Endothelial cell of umbilical vein (primary cell): ENCODE results near the gene CCL21. TPM values are rescaled to one million over a fixed set of nuclear protein-coding genes. Genes with fewer than 3 reads are reported as not detected.

Experiments
- BruUV-seq: library from RNA; stranded (reverse); fragments of 400-500 nt; replicated peaks from 2 replicates; lab custom pipeline; 2021; lab: Mats Ljungman, UMichigan
- CTCF ChIA-PET: fragments of 300-600, 350-600 bp; sonication (Branson Sonifier 250); formaldehyde crosslinking; loops from one replicate; lab custom pipeline; 2021; ENCODE audit warnings: antibody characterized with exemption, inconsistent platforms; lab: Charles Lee
- POLR2A ChIA-PET: fragments of 300-600, 350-600 bp; sonication (Branson Sonifier 250); formaldehyde crosslinking; loops from one replicate; lab custom pipeline; 2021; ENCODE audit warnings: antibody characterized with exemption, inconsistent platforms; lab: Charles Lee
- DNase-seq: peaks from one replicate; pipeline ENCODE4 v3.0.0-alpha.2; 2011; ENCODE audit warnings: low read depth, low spot score
- FAIRE-seq: peaks from 2 replicates; lab custom pipeline; 2011; peaks lifted over from hg19 to GRCh38; lab: Jason Lieb, UNC
- H2AFZ ChIP-seq: 2 replicates; pipeline ENCODE4 v1.6.0; 2012; ENCODE audit warnings: low read depth, low read length, control low read depth, inconsistent platforms
- H3K27ac ChIP-seq: 2 replicates; pipeline ENCODE4 v1.5.1; 2011; ENCODE audit warnings: low read depth, mild to moderate bottlenecking, control low read depth, low read length, moderate library complexity; ENCODE audit not compliant: insufficient read depth
- H3K27me3 ChIP-seq, 2 experiments: 2 replicates each; pipeline versions ENCODE4 v1.6.0 to v1.6.1; 2011; ENCODE audit warnings: low read length in 2 of 2, mixed read lengths in 1 of 2; ENCODE audit not compliant: control insufficient read depth in 2 of 2, insufficient read depth in 2 of 2
- H3K36me3 ChIP-seq, 2 experiments: 2 replicates in 1 of 2; 3 replicates in 1 of 2; pipeline ENCODE4 v1.5.1; 2011; ENCODE audit warnings: low read length in 2 of 2, mild to moderate bottlenecking in 1 of 2, moderate library complexity in 1 of 2; ENCODE audit not compliant: control insufficient read depth in 2 of 2, insufficient read depth in 2 of 2; ENCODE audit errors: extremely low read depth in 1 of 2
- H3K4me1 ChIP-seq: 3 replicates; pipeline ENCODE4 v1.5.1; 2011; ENCODE audit warnings: mild to moderate bottlenecking, low read length; ENCODE audit not compliant: control insufficient read depth, insufficient read depth; ENCODE audit errors: extremely low read depth
- H3K4me2 ChIP-seq: 2 replicates; pipeline ENCODE4 v1.6.1; 2011; ENCODE audit warnings: low read length, control low read depth, mixed read lengths; ENCODE audit not compliant: insufficient read depth
- H3K4me3 ChIP-seq, 3 experiments: fragments of 200-600 bp in 1 of 3; sonication (generic), shearing (Covaris generic) in 1 of 3; replicated peaks in 1 of 3; 2 replicates each; pipeline ENCODE4 v1.5.1; 2011 to 2016; ENCODE audit warnings: control low read depth in 3 of 3, low read length in 3 of 3, mild to moderate bottlenecking in 2 of 3, inconsistent platforms in 1 of 3, low read depth in 1 of 3, moderate library complexity in 1 of 3; ENCODE audit not compliant: insufficient read depth in 1 of 3
- H3K79me2 ChIP-seq: 2 replicates; pipeline ENCODE4 v1.6.0; 2012; ENCODE audit warnings: low read length, inconsistent platforms; ENCODE audit not compliant: control insufficient read depth, insufficient read depth
- H3K9ac ChIP-seq: replicated peaks from 2 replicates; pipeline ENCODE3; 2011; ENCODE audit warnings: low read length, control low read depth; ENCODE audit not compliant: insufficient read depth; ENCODE audit errors: extremely low read depth
- H3K9me1 ChIP-seq: replicated peaks from 3 replicates; pipeline ENCODE4 v1.6.0; 2011; ENCODE audit warnings: mild to moderate bottlenecking, low read length; ENCODE audit not compliant: control insufficient read depth, insufficient read depth; ENCODE audit errors: extremely low read depth
- H3K9me3 ChIP-seq: replicated peaks from 2 replicates; pipeline ENCODE4 v1.5.1; 2012; ENCODE audit warnings: low read length, inconsistent platforms; ENCODE audit not compliant: control insufficient read depth, insufficient read depth
- H4K20me1 ChIP-seq: replicated peaks from 2 replicates; pipeline ENCODE3; 2011; ENCODE audit warnings: mild to moderate bottlenecking, low read length; ENCODE audit not compliant: control insufficient read depth, insufficient read depth; ENCODE audit errors: extremely low read depth
- EZH2 ChIP-seq: IDR thresholded peaks from 2 replicates; pipeline ENCODE4 v1.6.1; 2012; ENCODE audit warnings: borderline replicate concordance, low read depth, mild to moderate bottlenecking, moderate library complexity, low read length, inconsistent platforms; ENCODE audit not compliant: severe bottlenecking
- FOS ChIP-seq: IDR thresholded peaks from 2 replicates; pipeline ENCODE4 v1.6.1; 2011; ENCODE audit warnings: mild to moderate bottlenecking, low read length, moderate library complexity, borderline replicate concordance; ENCODE audit not compliant: insufficient read depth
- GATA2 ChIP-seq: IDR thresholded peaks from 2 replicates; pipeline ENCODE4 v1.7.0; 2011; ENCODE audit warnings: low read depth, mild to moderate bottlenecking, moderate library complexity, mixed read lengths, low read length; ENCODE audit not compliant: insufficient read length, insufficient read depth
- JUN ChIP-seq: IDR thresholded peaks from 2 replicates; pipeline ENCODE4 v1.6.1; 2011; ENCODE audit warnings: borderline replicate concordance, low read depth; ENCODE audit not compliant: insufficient read length, insufficient read depth
- MAX ChIP-seq: IDR thresholded peaks from 2 replicates; pipeline ENCODE4 v1.6.1; 2011; ENCODE audit not compliant: insufficient read depth, insufficient read length
- MYC ChIP-seq: IDR thresholded peaks from one replicate; pipeline ENCODE4 v1.6.1; 2011; ENCODE audit warnings: mild to moderate bottlenecking, low read depth, low read length
- POLR2A ChIP-seq: IDR thresholded peaks from 2 replicates; pipeline ENCODE4 v1.6.1; 2012; ENCODE audit warnings: low read depth, mild to moderate bottlenecking, control low read depth, low read length
- POLR2AphosphoS5 ChIP-seq: IDR thresholded peaks from 2 replicates; pipeline ENCODE4 v1.6.1; 2012; ENCODE audit warnings: low read depth, mild to moderate bottlenecking, control low read depth, low read length, moderate library complexity; ENCODE audit not compliant: insufficient read depth
- dilution Hi-C: fragments of 300-500 bp; cut with MboI; formaldehyde crosslinking; loops from one replicate; pipeline ENCODE4 v1.15.0; 2019; ENCODE audit warnings: low sequenced_read_pairs; ENCODE audit not compliant: extremely low pct_ligation_motif_present
- intact Hi-C: fragments of 100-400 bp; cut with micrococcal nuclease; formaldehyde crosslinking; loops from one replicate; pipeline ENCODE4 v1.10.0; 2022
- polyA plus RNA-seq, 4 experiments: library from polyadenylated mRNA; depleted of rRNA in 3 of 4; stranded (reverse) in 3 of 4; unstranded in 1 of 4; fragments of >200 nt; gene quantifications; 2 replicates each; pipeline versions ENCODE4 v1.2.1 to v1.2.3, GENCODE V29; 2011 to 2012; ENCODE audit warnings: missing spikeins in 1 of 4
- total RNA-seq: library from RNA; stranded (reverse); gene quantifications from 2 replicates; pipeline ENCODE4 v1.2.3, GENCODE V29; 2021
- TF ChIP-seq, protein P1 (sequence below), 2 donors: IDR thresholded peaks; 1 replicate in 1 of 2; 2 replicates in 1 of 2; pipeline ENCODE4 v1.5.1; 2011; ENCODE audit warnings: low read length in 2 of 2, mild to moderate bottlenecking in 2 of 2, moderate library complexity in 2 of 2, control low read depth in 1 of 2, inconsistent platforms in 1 of 2, low read depth in 1 of 2; ENCODE audit not compliant: insufficient read depth in 1 of 2; ENCODE audit errors: extremely low read depth in 1 of 2

The CCL21 gene
- total and polyA plus RNA-seq, 2 donors (not counting 3 experiments of a cell fraction or from before 2014, with no cell fraction given): 0.17 TPM; not detected in 1

- dilution Hi-C loops (no loop called here), intact Hi-C loops (loop anchor here (1.0 to 2.0 kb wide), 4 partner anchors 10 to 53 kb away; partner anchors contain the start of genes IL11RA, RPP25L and SIGMAR1)
- H3K27me3 ChIP-seq: no peaks in the 10 kb centered on the region
- ChIA-PET CTCF (interaction anchor here (0.7 to 2.3 kb wide), 13 partner anchors 9 to 234 kb away, joined by 3 to 15 read pairs (median 6); partner anchors contain the start of genes GALT, IL11RA, RPP25L and SIGMAR1), POLR2A (interaction anchor here (0.5 to 1.2 kb wide), 3 partner anchors 18 to 387 kb away, joined by 3 to 7 read pairs (median 3); partner anchors contain the start of genes GALT and SIGMAR1)
- H3K79me2 ChIP-seq: no peaks in the 10 kb centered on the region
- H3K9me3 ChIP-seq: no peaks in the 10 kb centered on the region
- no peak for TF ChIP-seq MAX
- no peak for TF ChIP-seq JUN
- peak; percentile 32 for TF ChIP-seq POLR2AphosphoS5
- no peak for TF ChIP-seq EZH2
- TF ChIP-seq, protein P1, sequence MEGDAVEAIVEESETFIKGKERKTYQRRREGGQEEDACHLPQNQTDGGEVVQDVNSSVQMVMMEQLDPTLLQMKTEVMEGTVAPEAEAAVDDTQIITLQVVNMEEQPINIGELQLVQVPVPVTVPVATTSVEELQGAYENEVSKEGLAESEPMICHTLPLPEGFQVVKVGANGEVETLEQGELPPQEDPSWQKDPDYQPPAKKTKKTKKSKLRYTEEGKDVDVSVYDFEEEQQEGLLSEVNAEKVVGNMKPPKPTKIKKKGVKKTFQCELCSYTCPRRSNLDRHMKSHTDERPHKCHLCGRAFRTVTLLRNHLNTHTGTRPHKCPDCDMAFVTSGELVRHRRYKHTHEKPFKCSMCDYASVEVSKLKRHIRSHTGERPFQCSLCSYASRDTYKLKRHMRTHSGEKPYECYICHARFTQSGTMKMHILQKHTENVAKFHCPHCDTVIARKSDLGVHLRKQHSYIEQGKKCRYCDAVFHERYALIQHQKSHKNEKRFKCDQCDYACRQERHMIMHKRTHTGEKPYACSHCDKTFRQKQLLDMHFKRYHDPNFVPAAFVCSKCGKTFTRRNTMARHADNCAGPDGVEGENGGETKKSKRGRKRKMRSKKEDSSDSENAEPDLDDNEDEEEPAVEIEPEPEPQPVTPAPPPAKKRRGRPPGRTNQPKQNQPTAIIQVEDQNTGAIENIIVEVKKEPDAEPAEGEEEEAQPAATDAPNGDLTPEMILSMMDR (IDR thresholded peaks at IDR 0.05; ENCODE audit: extremely low read depth in 1 of 2, insufficient read depth in 1 of 2, low read depth in 1 of 2, low read length in 2 of 2): no peak
- no peak for TF ChIP-seq GATA2
- TF ChIP-seq MYC: no peak
- TF ChIP-seq POLR2A: peak; percentile 71
- TF ChIP-seq FOS: no peak
- FAIRE-seq: peak; percentile 94
- H3K27ac ChIP-seq: peak overlapping the region; percentile 78
- H3K9me1 ChIP-seq: no peaks in the 10 kb centered on the region
- H3K4me1 ChIP-seq: peaks cover 5% of the 10 kb centered on the region
- BruUV-seq: TSS peak; percentile 70
- peak overlapping the region; percentile 49 to 69 (median 64) for H3K4me3 ChIP-seq
- peak overlapping the region; percentile 74 for H3K4me2 ChIP-seq
- H2AFZ ChIP-seq: peak overlapping the region; percentile 91
- no peaks in the 10 kb centered on the region for H3K36me3 ChIP-seq
- peak; percentile 79 for DNase-seq
- no peaks in the 10 kb centered on the region for H4K20me1 ChIP-seq
- peak overlapping the region; percentile 76 for H3K9ac ChIP-seq
Observed at GRCh38 chr9:34665381-34666250, 44.3 kb downstream of the CCL21 start.
